ENCODE results near the gene CITED2. TPM values are rescaled to one million over a fixed set of nuclear protein-coding genes. Genes with fewer than 3 reads are reported as not detected.

The CITED2 gene
- total RNA-seq, 1 experiment from 2014 or later, result 46.1 TPM

DNA sequence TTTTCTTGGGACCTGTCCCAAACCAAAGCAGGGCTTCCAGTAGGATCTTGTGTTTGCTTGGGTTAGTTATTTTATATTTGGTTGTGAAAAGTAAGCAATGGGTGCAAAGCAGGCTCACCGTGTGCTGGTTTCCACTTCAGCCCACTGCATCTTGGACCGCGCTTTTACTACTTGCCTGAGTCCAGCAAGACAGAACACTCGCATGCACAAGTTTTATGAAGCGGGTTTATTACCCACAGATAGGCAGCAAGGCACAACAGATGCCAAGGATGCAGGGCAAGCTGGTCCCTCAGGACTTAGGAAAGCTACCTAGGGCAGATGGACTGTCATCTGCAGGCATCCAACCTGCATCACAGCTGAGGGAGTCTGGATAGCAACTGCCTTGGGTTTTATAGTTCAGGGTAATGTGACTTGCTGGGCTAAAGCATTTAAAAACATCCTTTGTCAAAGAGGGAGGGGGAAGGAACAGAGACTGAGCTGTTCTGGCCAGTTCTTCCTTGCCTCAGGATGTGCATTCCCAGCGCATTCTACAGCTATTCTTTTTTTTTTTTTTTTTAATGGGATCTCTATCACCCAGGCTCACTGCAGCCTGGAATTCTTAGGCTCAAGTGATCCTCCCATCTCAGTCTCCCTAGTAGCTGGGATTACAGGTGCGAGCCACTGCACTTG is 18.5 kb downstream of the CITED2 start:
- no peak overlapping the region for H3K27ac ChIP-seq (ENCODE audit: low read depth, low read length)
- RAD21 ChIA-PET (ENCODE audit: low non-redundant PET in 1 of 2, low total read pairs in 2 of 2, uncharacterized antibody in 2 of 2, unreplicated experiment in 2 of 2), result interaction anchor here in 1 of 2 experiments (0.6 kb wide), 1 partner anchor 137 kb away, joined by 3 read pairs; no protein-coding TSS in a partner anchor

DNA sequence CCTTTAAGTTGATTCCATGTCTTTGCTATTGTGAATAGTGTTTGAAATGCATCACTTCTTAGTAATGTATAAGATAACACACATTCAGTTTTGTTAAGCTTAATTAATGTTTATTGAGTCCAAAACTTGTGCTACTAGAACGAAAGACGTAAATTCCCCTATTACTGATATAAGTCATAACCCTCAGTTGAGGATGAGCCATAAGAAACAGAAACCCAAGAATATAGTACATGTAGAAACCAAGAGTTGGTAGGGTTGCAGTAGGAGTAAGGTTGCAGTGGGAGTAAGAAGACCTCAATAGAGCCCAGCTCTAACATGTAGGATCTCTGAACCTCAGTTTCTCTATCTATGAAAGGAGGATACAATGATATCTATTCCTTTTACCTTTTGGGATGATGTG is 19.3 kb downstream of the CITED2 start:
- ChIA-PET POLR2A (no interaction called here), CTCF (no interaction called here)
- intact Hi-C loops (cut with micrococcal nuclease), result no loop called here

More for the DNA sequence above, 18.5 kb downstream of the CITED2 start:
- H4K20me1 ChIP-seq (ENCODE audit: insufficient read depth), result no peaks in the 10 kb centered on the region
- no peaks in the 10 kb centered on the region for H3K9me2 ChIP-seq (ENCODE audit: insufficient read depth)
- H3K9me3 ChIP-seq (ENCODE audit: control insufficient read depth in 1 of 2, insufficient read depth in 1 of 2, low read depth in 1 of 2, low read length in 2 of 2), result no peaks in the 10 kb centered on the region
- H3K4me3 ChIP-seq (replicated peaks in 1 of 2; ENCODE audit: low read depth in 1 of 2, low read length in 2 of 2), result no peak overlapping the region
- no peak overlapping the region for H3K9ac ChIP-seq (ENCODE audit: low read length)
- POLR2A ChIA-PET, result no interaction called here
- CTCF ChIA-PET, result no interaction called here
- H2AFZ ChIP-seq (ENCODE audit: low read depth, low read length, poor library complexity, severe bottlenecking), result no peak overlapping the region
- ATAC-seq (no peak), DNase-seq (ENCODE audit: low read depth, low spot score) (no peak)
- no peaks in the 10 kb centered on the region for H3K27me3 ChIP-seq (ENCODE audit: insufficient read depth, low read length)
- no TSS peak for BruUV-seq (replicated peaks)
- no peaks in the 10 kb centered on the region for H3K79me2 ChIP-seq (ENCODE audit: insufficient read depth, low read length)
- no peak for TF ChIP-seq CEBPB (IDR thresholded peaks at IDR 0.05; ENCODE audit: low read depth)
- TF ChIP-seq, protein P1, sequence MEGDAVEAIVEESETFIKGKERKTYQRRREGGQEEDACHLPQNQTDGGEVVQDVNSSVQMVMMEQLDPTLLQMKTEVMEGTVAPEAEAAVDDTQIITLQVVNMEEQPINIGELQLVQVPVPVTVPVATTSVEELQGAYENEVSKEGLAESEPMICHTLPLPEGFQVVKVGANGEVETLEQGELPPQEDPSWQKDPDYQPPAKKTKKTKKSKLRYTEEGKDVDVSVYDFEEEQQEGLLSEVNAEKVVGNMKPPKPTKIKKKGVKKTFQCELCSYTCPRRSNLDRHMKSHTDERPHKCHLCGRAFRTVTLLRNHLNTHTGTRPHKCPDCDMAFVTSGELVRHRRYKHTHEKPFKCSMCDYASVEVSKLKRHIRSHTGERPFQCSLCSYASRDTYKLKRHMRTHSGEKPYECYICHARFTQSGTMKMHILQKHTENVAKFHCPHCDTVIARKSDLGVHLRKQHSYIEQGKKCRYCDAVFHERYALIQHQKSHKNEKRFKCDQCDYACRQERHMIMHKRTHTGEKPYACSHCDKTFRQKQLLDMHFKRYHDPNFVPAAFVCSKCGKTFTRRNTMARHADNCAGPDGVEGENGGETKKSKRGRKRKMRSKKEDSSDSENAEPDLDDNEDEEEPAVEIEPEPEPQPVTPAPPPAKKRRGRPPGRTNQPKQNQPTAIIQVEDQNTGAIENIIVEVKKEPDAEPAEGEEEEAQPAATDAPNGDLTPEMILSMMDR (IDR thresholded peaks at IDR 0.05 in 2 of 3, conservative IDR thresholded peaks at IDR 0.05 in 1 of 3; ENCODE audit: borderline replicate concordance in 1 of 3, insufficient read depth in 1 of 3, low read depth in 2 of 3, low read length in 2 of 3), result no peak
- no peaks in the 10 kb centered on the region for H3K36me3 ChIP-seq (ENCODE audit: control insufficient read depth in 1 of 2, insufficient read depth in 2 of 2, low read length in 2 of 2)
- no peak overlapping the region for H3K4me2 ChIP-seq (ENCODE audit: low read length)
- H3K4me1 ChIP-seq (ENCODE audit: control insufficient read depth in 1 of 2, insufficient read depth in 2 of 2, low read length in 2 of 2), result no peaks in the 10 kb centered on the region
- intact Hi-C loops (cut with micrococcal nuclease), result no loop called here

More for the DNA sequence above, 19.3 kb downstream of the CITED2 start:
- Histone ChIP-seq H3K4me2 (ENCODE audit: low read length) (no peak overlapping the region), H3K9me2 (ENCODE audit: insufficient read depth) (no peaks in the 10 kb centered on the region), H3K9me3 (ENCODE audit: control insufficient read depth in 1 of 2, insufficient read depth in 1 of 2, low read depth in 1 of 2, low read length in 2 of 2) (no peaks in the 10 kb centered on the region), H4K20me1 (ENCODE audit: insufficient read depth) (no peaks in the 10 kb centered on the region), H3K9ac (ENCODE audit: low read length) (no peak overlapping the region), H3K27ac (ENCODE audit: low read depth, low read length) (no peak overlapping the region), H3K27me3 (ENCODE audit: insufficient read depth, low read length) (no peaks in the 10 kb centered on the region), H3K4me3 (replicated peaks in 1 of 2; ENCODE audit: low read depth in 1 of 2, low read length in 2 of 2) (no peak overlapping the region), H3K36me3 (ENCODE audit: control insufficient read depth in 1 of 2, insufficient read depth in 2 of 2, low read length in 2 of 2) (no peaks in the 10 kb centered on the region), H2AFZ (ENCODE audit: low read depth, low read length, poor library complexity, severe bottlenecking) (no peak overlapping the region), H3K79me2 (ENCODE audit: insufficient read depth, low read length) (no peaks in the 10 kb centered on the region), H3K4me1 (ENCODE audit: control insufficient read depth in 1 of 2, insufficient read depth in 2 of 2, low read length in 2 of 2) (no peaks in the 10 kb centered on the region)
- BruUV-seq (replicated peaks), result no TSS peak
- RAD21 ChIA-PET (ENCODE audit: low non-redundant PET in 1 of 2, low total read pairs in 2 of 2, uncharacterized antibody in 2 of 2, unreplicated experiment in 2 of 2), result no interaction called here
- TF ChIP-seq, protein P2, sequence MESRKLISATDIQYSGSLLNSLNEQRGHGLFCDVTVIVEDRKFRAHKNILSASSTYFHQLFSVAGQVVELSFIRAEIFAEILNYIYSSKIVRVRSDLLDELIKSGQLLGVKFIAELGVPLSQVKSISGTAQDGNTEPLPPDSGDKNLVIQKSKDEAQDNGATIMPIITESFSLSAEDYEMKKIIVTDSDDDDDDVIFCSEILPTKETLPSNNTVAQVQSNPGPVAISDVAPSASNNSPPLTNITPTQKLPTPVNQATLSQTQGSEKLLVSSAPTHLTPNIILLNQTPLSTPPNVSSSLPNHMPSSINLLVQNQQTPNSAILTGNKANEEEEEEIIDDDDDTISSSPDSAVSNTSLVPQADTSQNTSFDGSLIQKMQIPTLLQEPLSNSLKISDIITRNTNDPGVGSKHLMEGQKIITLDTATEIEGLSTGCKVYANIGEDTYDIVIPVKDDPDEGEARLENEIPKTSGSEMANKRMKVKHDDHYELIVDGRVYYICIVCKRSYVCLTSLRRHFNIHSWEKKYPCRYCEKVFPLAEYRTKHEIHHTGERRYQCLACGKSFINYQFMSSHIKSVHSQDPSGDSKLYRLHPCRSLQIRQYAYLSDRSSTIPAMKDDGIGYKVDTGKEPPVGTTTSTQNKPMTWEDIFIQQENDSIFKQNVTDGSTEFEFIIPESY (IDR thresholded peaks at IDR 0.05; ENCODE audit: extremely low read depth, insufficient replicate concordance, low read length), result no peak
- DNase-seq (ENCODE audit: low read depth, low spot score) (no peak), ATAC-seq (no peak)

All from HCT116 (cell line).